Measurements from ENCODE around the gene MEIKIN. TPM values are rescaled to one million over a fixed set of nuclear protein-coding genes. Genes with fewer than 3 reads are reported as not detected.

The MEIKIN gene
- total RNA-seq, 1 experiment from 2014 or later = not detected

DNA sequence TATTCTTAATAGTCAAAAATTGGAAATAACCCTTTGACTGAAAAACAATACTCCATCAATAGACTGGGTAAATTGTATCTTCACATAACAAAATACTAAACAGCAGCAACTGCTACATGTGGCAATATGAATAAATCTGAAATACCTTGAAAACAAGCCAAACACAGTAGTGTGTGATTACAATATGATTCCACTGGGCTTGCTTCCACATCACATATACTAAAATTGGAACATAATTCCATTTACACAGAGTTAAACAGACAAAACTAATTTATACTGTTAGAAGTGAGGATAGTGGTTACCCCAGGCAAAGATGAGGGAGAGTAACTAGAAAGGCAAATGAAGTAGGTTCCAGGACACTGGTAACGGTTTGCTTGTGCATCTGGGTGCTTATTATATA, 169.0 kb downstream of the MEIKIN start:
- DNase-seq = no peak
- Mint-ChIP-seq H3K36me3 (ENCODE audit: insufficient read depth, unreplicated experiment) (no peaks in the 10 kb centered on the region), H3K27me3 (ENCODE audit: insufficient read depth, unreplicated experiment) (no peaks in the 10 kb centered on the region), H3K9me3 (ENCODE audit: unreplicated experiment) (no peaks in the 10 kb centered on the region), H3K4me3 (ENCODE audit: unreplicated experiment) (no peak overlapping the region), H3K4me1 (ENCODE audit: low read depth, unreplicated experiment) (no peaks in the 10 kb centered on the region), H3K27ac (ENCODE audit: unreplicated experiment) (no peak overlapping the region)
- TF ChIP-seq, protein P1, sequence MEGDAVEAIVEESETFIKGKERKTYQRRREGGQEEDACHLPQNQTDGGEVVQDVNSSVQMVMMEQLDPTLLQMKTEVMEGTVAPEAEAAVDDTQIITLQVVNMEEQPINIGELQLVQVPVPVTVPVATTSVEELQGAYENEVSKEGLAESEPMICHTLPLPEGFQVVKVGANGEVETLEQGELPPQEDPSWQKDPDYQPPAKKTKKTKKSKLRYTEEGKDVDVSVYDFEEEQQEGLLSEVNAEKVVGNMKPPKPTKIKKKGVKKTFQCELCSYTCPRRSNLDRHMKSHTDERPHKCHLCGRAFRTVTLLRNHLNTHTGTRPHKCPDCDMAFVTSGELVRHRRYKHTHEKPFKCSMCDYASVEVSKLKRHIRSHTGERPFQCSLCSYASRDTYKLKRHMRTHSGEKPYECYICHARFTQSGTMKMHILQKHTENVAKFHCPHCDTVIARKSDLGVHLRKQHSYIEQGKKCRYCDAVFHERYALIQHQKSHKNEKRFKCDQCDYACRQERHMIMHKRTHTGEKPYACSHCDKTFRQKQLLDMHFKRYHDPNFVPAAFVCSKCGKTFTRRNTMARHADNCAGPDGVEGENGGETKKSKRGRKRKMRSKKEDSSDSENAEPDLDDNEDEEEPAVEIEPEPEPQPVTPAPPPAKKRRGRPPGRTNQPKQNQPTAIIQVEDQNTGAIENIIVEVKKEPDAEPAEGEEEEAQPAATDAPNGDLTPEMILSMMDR (IDR thresholded peaks at IDR 0.05; ENCODE audit: insufficient read depth in 1 of 2, low read depth in 1 of 2, low read length in 1 of 2, severe bottlenecking in 1 of 2, unreplicated experiment in 1 of 2) = no peak
- no peaks in the 10 kb centered on the region for H3K36me3 ChIP-seq (ENCODE audit: control insufficient read depth, insufficient read depth, low read length)
- BruUV-seq (replicated peaks) = no TSS peak
- H3K4me1 ChIP-seq = no peaks in the 10 kb centered on the region
- no peaks in the 10 kb centered on the region for H3K9me3 ChIP-seq
- intact Hi-C loops (cut with micrococcal nuclease; ENCODE audit: unreplicated experiment) = no loop called here
- CTCF ChIA-PET = no interaction called here
- POLR2A ChIA-PET = no interaction called here
- no peaks in the 10 kb centered on the region for H3K27me3 ChIP-seq (replicated peaks; ENCODE audit: control insufficient read depth, insufficient read depth, low read length)
- no peak overlapping the region for H3K4me3 ChIP-seq (ENCODE audit: low read depth, low read length)

DNA sequence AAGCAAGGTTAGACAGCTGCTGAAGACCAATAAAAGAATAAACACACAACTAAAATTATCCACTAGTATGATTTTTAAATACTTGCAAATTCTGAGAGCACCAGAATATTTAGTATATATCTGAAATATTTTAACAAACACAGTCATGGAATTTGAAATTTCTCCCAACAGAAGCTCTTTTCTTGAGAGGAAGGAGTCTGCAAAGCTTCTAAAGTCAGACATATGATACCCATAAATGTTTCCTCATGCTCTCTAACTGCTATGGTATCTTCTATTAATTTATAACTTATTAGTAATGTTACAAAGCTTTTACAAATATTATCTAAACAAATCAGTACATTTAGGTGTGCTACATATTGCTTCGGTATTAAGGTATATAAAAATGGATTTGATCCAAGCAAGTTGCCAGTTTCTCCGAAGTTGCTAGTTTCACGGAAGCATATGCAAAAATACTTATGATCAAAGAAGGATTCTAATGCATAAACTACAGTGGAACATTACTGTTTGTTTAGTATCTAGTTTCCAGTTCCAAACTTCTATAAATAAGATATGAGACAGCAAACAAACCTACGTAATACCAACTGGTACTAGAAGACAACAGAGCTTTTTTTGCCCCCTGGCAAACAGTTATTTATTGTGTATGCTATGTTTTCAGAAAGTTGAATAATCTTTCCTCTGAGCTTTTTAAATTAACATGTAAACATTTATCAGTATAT, 170.7 kb downstream of the MEIKIN start:
- intact Hi-C loops (cut with micrococcal nuclease; ENCODE audit: unreplicated experiment) = no loop called here
- Histone ChIP-seq H3K4me3 (ENCODE audit: low read depth, low read length) (no peak overlapping the region), H3K36me3 (ENCODE audit: control insufficient read depth, insufficient read depth, low read length) (no peaks in the 10 kb centered on the region), H3K27me3 (replicated peaks; ENCODE audit: control insufficient read depth, insufficient read depth, low read length) (no peaks in the 10 kb centered on the region), H3K4me1 (no peaks in the 10 kb centered on the region; the same call in 1 of the 2 replicates), H3K9me3 (no peaks in the 10 kb centered on the region)
- no peaks in the 10 kb centered on the region for H3K4me1 Mint-ChIP-seq (ENCODE audit: low read depth, unreplicated experiment)
- no peaks in the 10 kb centered on the region for H3K27me3 Mint-ChIP-seq (ENCODE audit: insufficient read depth, unreplicated experiment)
- H3K27ac Mint-ChIP-seq (ENCODE audit: unreplicated experiment) = no peak overlapping the region
- H3K4me3 Mint-ChIP-seq (ENCODE audit: unreplicated experiment) = no peak overlapping the region
- H3K36me3 Mint-ChIP-seq (ENCODE audit: insufficient read depth, unreplicated experiment) = no peaks in the 10 kb centered on the region
- TF ChIP-seq, protein P1 (IDR thresholded peaks at IDR 0.05; ENCODE audit: insufficient read depth in 1 of 2, low read depth in 1 of 2, low read length in 1 of 2, severe bottlenecking in 1 of 2, unreplicated experiment in 1 of 2) = no peak
- ChIA-PET CTCF (no interaction called here), POLR2A (no interaction called here)
- no peaks in the 10 kb centered on the region for H3K9me3 Mint-ChIP-seq (ENCODE audit: unreplicated experiment)
- no peak for DNase-seq
- no TSS peak for BruUV-seq (replicated peaks)

DNA sequence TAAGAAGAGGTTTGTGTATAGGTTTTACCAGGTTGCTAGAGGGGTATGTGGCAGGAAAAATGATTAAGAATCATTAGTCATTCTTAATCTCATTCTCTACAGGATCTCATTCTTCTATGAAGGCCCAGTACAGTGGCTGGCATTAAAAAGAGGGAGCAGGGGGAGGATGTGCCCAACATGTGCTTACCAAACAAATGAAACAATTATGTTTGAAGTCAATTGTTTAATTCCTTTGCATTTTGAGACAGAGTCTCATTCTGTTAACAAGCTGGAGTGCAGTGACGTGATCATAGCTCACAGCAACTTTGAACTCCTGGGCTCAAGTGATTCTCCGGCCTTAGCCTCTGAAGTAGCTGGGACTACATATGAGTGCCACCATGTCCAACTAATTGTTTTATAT, 171.7 kb downstream of the MEIKIN start:
- Histone ChIP-seq H3K4me3 (ENCODE audit: low read depth, low read length) (no peak overlapping the region), H3K9me3 (no peaks in the 10 kb centered on the region), H3K4me1 (no peaks in the 10 kb centered on the region; the same call in 1 of the 2 replicates), H3K36me3 (ENCODE audit: control insufficient read depth, insufficient read depth, low read length) (no peaks in the 10 kb centered on the region), H3K27me3 (replicated peaks; ENCODE audit: control insufficient read depth, insufficient read depth, low read length) (no peaks in the 10 kb centered on the region)
- no peak for DNase-seq
- Mint-ChIP-seq H3K9me3 (ENCODE audit: unreplicated experiment) (no peaks in the 10 kb centered on the region), H3K27me3 (ENCODE audit: insufficient read depth, unreplicated experiment) (no peaks in the 10 kb centered on the region), H3K4me1 (ENCODE audit: low read depth, unreplicated experiment) (no peaks in the 10 kb centered on the region), H3K36me3 (ENCODE audit: insufficient read depth, unreplicated experiment) (no peaks in the 10 kb centered on the region), H3K4me3 (ENCODE audit: unreplicated experiment) (no peak overlapping the region), H3K27ac (ENCODE audit: unreplicated experiment) (no peak overlapping the region)
- ChIA-PET POLR2A (no interaction called here), CTCF (no interaction called here)
- intact Hi-C loops (cut with micrococcal nuclease; ENCODE audit: unreplicated experiment) = no loop called here
- TF ChIP-seq, protein P1 (IDR thresholded peaks at IDR 0.05; ENCODE audit: insufficient read depth in 1 of 2, low read depth in 1 of 2, low read length in 1 of 2, severe bottlenecking in 1 of 2, unreplicated experiment in 1 of 2) = no peak
- no TSS peak for BruUV-seq (replicated peaks)

Measured in Caco-2 (cell line).